ENCODE results near the gene MRPL49. TPM values are rescaled to one million over a fixed set of nuclear protein-coding genes. Genes with fewer than 3 reads are reported as not detected.

MRPL49 gene
- total RNA-seq, 1 experiment from 2014 or later, result 55.9 TPM

GRCh38 chr11:65117206-65118096, 4.7 kb upstream of the MRPL49 start, which contains the start of gene ZNHIT2 (continued):
- TF ChIP-seq, protein P1, sequence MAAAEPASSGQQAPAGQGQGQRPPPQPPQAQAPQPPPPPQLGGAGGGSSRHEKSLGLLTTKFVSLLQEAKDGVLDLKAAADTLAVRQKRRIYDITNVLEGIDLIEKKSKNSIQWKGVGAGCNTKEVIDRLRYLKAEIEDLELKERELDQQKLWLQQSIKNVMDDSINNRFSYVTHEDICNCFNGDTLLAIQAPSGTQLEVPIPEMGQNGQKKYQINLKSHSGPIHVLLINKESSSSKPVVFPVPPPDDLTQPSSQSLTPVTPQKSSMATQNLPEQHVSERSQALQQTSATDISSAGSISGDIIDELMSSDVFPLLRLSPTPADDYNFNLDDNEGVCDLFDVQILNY (CRISPR knock-in tag; IDR thresholded peaks at IDR 0.05), result no peak
- TF ChIP-seq TEAD1 (CRISPR knock-in tag; IDR thresholded peaks at IDR 0.05) (peak; percentile 78; the same call in 1 of the 2 replicates), EMX1 (CRISPR knock-in tag; IDR thresholded peaks at IDR 0.05) (peak; percentile 30; the same call in 1 of the 2 replicates), IRF2 (CRISPR knock-in tag; IDR thresholded peaks at IDR 0.05; ENCODE audit: borderline replicate concordance, low read depth) (no peak), JUN (CRISPR knock-in tag; IDR thresholded peaks at IDR 0.05) (peak; percentile 85; the same call in 1 of the 2 replicates), TP53 (CRISPR knock-in tag; IDR thresholded peaks at IDR 0.05) (no peak), NFATC4 (CRISPR knock-in tag; IDR thresholded peaks at IDR 0.05) (peak; percentile 87), PREB (CRISPR knock-in tag; IDR thresholded peaks at IDR 0.05; ENCODE audit: borderline replicate concordance) (0 out of 2 replicates have a peak, but pooled peaks have one; percentile 39), ETV6 (CRISPR knock-in tag; IDR thresholded peaks at IDR 0.05) (peak; percentile 81), TEAD4 (CRISPR knock-in tag; IDR thresholded peaks at IDR 0.05) (peak; percentile 81; the same call in 1 of the 2 replicates), ZNF671 (CRISPR knock-in tag; IDR thresholded peaks at IDR 0.05) (peak; percentile 76; the same call in 1 of the 2 replicates), ZNF423 (CRISPR knock-in tag; IDR thresholded peaks at IDR 0.05) (no peak), CREM (CRISPR knock-in tag; IDR thresholded peaks at IDR 0.05) (peak; percentile 80; the same call in 1 of the 2 replicates), ARID4B (CRISPR knock-in tag; IDR thresholded peaks at IDR 0.05; ENCODE audit: borderline replicate concordance) (peak; percentile 93), ERG (CRISPR knock-in tag; IDR thresholded peaks at IDR 0.05) (peak; percentile 53; the same call in 1 of the 2 replicates), USF1 (CRISPR knock-in tag; IDR thresholded peaks at IDR 0.05) (peak; percentile 61; the same call in 1 of the 2 replicates)
- TF ChIP-seq, protein P2, sequence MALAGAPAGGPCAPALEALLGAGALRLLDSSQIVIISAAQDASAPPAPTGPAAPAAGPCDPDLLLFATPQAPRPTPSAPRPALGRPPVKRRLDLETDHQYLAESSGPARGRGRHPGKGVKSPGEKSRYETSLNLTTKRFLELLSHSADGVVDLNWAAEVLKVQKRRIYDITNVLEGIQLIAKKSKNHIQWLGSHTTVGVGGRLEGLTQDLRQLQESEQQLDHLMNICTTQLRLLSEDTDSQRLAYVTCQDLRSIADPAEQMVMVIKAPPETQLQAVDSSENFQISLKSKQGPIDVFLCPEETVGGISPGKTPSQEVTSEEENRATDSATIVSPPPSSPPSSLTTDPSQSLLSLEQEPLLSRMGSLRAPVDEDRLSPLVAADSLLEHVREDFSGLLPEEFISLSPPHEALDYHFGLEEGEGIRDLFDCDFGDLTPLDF (CRISPR knock-in tag; IDR thresholded peaks at IDR 0.05), result no peak
- TF ChIP-seq, protein P3, sequence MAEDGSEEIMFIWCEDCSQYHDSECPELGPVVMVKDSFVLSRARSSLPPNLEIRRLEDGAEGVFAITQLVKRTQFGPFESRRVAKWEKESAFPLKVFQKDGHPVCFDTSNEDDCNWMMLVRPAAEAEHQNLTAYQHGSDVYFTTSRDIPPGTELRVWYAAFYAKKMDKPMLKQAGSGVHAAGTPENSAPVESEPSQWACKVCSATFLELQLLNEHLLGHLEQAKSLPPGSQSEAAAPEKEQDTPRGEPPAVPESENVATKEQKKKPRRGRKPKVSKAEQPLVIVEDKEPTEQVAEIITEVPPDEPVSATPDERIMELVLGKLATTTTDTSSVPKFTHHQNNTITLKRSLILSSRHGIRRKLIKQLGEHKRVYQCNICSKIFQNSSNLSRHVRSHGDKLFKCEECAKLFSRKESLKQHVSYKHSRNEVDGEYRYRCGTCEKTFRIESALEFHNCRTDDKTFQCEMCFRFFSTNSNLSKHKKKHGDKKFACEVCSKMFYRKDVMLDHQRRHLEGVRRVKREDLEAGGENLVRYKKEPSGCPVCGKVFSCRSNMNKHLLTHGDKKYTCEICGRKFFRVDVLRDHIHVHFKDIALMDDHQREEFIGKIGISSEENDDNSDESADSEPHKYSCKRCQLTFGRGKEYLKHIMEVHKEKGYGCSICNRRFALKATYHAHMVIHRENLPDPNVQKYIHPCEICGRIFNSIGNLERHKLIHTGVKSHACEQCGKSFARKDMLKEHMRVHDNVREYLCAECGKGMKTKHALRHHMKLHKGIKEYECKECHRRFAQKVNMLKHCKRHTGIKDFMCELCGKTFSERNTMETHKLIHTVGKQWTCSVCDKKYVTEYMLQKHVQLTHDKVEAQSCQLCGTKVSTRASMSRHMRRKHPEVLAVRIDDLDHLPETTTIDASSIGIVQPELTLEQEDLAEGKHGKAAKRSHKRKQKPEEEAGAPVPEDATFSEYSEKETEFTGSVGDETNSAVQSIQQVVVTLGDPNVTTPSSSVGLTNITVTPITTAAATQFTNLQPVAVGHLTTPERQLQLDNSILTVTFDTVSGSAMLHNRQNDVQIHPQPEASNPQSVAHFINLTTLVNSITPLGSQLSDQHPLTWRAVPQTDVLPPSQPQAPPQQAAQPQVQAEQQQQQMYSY (CRISPR knock-in tag; IDR thresholded peaks at IDR 0.05), result peak; percentile 36; the same call in 1 of the 2 replicates

Data from WTC11 (cell line).